ENCODE measurements around the gene IKZF5.

The IKZF5 gene

GRCh38 chr10:123014772-123015171 lies 6.2 kb upstream of the IKZF5 start:
- no peak for DNase-seq

DNA sequence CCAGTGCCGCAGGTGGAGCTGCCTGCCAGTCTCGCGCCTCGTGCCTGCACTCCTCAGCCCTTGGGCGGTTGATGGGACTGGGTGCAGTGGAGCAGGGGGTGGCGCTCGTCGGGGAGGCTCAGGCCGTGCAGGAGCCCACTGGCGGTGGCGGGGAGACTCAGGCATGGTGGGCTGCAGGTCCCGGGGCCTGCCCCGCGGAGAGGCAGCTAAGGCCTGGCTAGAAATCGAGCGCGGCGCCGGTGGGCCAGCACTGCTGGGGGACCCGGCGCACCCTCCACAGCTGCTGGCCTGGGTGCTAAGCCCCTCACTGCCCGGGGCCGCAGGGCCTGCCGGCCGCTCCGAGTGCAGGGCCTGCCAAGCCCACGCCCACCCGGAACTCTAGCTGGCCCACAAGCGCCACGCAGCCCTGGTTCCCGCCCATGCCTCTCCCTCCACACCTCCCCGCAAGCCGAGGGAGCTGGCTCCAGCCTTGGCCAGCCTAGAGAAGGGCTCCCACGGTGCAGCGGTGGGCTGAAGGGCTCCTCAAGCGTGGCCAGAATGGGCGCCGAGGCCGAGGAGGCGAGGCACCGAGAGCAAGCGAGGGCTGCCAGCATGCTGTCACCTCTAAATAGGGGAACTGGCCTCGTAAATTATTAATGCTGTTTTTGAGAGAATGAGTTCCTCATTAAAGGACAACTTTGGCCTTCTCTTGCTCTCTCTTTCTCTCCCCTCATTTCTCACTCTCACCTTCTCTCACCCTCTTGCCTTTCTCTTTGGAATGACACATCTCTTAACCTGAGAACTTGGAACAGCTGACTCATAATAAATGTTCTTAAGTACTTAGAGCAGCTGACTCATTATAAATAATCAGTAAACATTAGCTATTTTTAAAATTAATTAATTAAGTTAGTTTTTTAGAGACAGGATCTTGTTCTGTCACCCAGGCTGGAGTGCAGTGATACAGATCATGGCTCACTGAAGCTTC lies 5.1 kb upstream of the IKZF5 start:
- DNase-seq, result no peak

DNA sequence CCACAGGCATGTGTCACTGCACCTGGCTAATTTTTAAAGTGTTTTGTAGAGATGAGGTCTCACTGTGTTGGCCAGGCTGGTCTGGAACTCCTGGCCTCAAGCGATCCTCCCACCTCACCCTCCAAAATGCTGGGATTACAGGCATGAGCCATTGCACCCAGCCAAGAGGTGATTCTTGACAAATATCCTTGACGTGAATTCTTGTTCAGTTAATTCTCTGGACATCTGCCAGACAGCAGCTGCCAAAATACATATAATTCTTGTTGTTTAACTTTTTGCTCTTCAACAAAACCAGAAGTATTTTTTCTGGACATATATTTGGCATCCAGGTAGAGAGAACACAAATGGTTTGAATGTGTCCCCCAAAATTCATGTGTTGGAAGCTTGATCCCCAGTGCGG lies 3.4 kb upstream of the IKZF5 start:
- no peak for DNase-seq

DNA sequence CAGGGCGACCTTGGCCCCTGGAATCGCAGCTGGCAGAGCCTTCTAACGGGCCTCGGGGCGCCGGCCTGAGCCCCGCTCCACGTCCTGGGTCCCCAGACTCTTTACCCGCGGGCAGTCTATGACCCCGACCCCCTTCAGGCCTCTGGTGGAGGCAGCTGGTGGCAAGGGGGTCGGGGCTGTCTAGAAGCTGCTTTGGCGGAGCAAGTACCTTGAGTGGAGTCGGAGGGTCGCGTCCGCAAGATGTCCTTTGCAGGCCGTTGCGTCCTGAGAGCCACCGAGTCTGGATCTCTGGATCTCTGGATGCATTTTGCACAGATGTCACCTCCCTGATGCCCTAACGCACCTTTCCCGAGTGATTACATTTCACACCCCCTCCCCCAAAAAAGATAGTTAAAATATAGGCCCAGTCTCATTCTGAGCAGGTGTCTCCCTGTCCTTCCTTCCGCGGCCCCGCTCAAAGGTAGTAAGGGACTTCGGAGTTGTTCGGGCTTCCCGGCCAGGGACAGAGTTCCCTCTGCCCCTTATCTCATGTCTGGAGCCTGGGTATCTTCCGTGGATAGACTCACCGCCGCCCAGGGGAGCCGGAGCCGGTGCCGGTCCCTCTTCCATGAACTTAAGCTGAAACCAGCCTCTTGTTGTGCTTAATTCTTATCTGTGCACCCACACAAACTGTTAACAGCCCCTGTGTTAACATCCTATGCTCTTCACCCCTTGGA lies 668 bp upstream of the IKZF5 start:
- no peak for DNase-seq

DNA sequence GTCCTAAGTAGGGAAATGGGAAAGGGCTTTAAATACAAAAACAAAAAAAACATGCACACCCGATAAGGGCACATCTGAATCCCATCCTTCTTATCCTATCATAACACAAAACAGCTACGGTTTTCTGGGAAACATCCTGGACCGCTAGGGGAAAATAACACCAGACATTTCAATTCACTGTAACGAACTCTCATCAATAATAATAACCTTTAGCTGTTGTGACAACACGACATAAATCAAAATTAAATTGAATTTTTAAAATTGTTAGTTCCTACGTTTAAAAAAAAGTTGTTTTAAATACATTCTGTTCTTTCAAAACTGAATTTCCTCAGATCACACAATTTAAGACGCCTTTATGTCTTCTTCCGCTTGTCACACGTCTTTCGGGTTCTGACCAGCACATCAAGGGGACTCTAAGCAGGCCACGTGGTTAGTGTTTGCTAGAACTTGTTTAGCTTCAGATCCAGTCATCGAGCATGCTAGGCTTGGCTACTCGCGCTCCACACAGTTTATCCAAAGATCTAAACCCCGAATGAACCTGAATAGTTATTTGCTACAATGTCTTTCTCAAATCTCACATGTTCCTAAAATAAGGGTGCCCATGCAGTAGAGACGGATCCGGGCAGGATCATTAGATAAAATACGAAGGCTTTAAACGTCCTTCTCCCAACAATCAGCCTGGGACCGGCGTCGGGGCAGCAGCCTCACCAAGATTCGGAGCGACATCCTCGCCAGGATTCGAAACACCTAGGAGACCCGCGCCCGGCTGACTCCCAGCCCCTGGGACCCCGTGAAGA lies 839 bp downstream of the IKZF5 start:
- no peak for DNase-seq

DNA sequence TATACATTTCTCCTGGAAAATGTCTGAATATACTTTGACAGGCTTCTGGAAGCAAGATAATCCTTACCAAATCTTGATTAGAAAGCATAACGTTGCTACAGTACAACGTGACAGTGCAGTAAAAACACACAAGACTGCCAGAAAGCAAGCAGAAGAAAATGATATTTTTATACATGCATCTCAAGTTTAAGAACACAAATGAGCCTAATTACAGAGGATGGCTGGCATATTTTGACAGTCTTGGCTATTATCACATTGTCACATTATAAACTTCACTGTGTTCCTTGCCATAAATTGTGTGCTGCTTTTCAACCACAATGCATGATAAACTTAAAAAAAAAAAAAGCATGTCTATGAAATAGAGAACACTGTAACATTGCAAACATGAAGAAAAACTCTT lies 4.3 kb downstream of the IKZF5 start:
- DNase-seq, result no peak

GRCh38 chr10:123001370-123001769 lies 7.2 kb downstream of the IKZF5 start:
- no peak for DNase-seq

- no peak for DNase-seq
These were observed 8.4 kb downstream of the IKZF5 start for GRCh38 chr10:123000155-123000554.

DNA sequence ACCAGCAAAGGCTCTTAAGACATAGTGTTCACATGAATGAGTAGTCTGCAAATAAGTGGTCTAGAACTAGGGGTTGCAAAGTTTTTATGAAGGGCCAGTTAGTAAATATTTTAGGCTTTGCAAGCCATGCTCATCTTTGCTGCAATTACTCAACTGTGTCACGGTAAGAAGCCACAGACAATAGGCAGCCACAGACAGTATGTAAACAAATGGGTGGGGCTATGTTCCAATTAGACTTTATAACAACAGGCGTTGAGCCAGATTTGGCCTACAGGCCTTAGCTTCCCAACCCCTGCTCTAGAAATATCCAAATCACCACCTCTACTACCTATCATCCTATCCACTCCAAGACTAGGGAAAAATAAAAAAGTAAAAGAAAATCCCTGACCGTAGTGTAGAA lies 9.2 kb downstream of the IKZF5 start:
- DNase-seq, result no peak

GRCh38 chr10:122998934-122999333 lies 9.7 kb downstream of the IKZF5 start:
- no peak for DNase-seq

DNA sequence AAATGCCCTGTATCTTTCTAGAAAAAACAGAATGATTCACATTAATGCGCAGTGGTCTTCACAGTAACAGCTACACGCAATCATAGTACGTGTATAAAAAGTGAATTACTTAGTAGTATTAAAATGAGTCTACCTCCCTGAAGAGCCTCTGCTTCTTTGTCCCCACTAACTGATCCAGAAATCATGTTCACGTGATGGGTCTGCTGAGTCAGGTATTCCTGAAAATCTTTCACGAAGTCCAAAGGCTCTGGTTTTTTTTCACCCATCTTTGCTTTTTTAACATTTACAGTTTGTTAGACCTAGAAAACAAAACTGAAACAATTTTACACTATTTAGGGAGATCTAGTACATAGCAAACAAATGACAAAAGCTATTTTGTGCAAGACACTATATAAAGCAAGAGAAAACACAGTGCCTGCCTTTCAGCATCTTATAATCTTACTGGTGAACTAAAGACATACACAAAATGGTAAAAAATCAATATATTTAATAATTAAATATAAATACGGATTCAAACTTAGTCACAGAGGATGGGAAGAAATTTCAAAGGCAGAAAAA lies 10.2 kb downstream of the IKZF5 start:
- no peak for DNase-seq

DNA sequence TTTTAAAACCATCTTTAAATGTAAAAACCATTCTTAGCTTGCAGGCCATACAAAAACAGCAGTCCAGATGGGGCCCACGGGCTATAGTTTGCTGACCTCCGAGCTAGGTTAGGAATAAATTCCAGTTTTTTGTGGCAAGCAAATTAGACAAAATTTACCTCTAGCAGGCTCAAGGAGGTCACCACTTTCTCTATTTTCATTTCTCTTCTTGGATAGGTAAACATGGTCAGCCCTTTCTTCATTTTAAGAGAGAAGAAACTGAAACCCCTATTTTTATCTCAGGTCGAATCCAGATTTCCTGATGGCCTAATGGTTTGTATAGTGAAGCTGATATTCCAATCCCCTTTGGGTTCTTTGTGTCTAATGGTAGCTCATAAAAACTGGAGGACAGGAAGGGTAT lies 10.7 kb downstream of the IKZF5 start:
- DNase-seq, result no peak

GRCh38 chr10:122995936-122996335 lies 12.7 kb downstream of the IKZF5 start:
- no peak for DNase-seq

GRCh38 chr10:122993797-122994336 lies 14.7 kb downstream of the IKZF5 start:
- DNase-seq, result no peak

GRCh38 chr10:122992031-122992585 lies 16.5 kb downstream of the IKZF5 start:
- DNase-seq, result no peak

GRCh38 chr10:122990278-122990677 lies 18.3 kb downstream of the IKZF5 start:
- no peak for DNase-seq

- no peak for DNase-seq
These were observed 20.1 kb downstream of the IKZF5 start for GRCh38 chr10:122988501-122988900.

DNA sequence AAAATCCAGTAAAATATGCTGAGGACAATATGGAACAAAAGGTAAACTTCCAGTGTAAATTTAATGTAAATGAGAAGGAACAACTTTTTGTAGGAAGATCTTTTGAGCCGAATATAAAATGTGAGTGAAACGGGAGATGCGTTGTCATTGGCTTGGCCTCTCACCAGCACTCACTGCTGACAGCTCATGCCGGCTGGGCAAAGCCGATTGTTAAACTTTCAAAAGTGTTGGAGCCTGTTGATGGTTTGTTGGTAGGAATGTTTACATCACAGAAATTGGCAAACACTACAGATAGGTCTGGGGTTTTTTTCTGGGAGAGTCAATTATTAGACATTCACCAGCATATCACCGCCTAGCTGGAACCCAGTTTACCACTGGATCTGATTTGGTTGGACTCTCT lies 22.3 kb downstream of the IKZF5 start:
- DNase-seq, result no peak

DNA sequence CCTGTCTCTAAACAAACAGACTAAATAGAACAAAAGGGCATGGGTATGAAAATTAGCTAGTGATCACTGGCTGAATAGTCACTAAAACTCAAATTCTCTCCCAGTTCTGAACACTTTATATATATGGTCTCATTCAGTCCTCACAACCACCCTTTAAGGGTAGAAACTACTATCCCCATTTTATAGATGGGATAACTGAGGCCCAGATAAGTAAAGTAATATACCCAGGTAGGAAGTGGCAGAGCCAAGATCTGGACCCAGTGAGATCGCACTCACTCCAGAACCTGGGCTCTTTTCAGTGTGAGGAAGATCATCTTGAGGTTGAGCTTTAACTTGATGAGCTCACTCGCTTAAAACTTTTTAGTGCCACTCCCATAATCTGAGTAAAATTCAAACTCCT lies 23.9 kb downstream of the IKZF5 start:
- DNase-seq, result no peak

DNA sequence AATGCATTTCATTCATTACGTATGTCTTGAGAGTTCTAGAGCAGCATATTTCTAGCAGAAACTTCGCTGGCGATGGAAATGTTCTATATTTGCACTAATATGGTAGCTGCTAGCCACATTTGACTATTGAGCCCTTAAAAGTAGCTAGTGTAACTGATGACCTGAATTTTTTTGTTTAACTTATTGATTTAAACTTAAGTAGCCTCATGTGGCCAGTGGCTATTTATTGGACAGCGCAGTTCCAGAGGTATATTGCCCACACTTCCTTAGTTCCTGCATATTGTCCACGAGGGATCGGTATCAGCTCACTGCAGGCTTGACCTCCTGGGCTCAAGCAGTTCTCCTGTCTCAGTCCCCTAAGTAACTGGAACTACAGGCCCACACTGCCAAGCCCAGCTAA lies 24.7 kb downstream of the IKZF5 start:
- DNase-seq, result no peak

GRCh38 chr10:122981066-122981464 lies 27.5 kb downstream of the IKZF5 start:
- DNase-seq, result no peak

All from NCI-H187 treated with DMSO at 0.1 percent for 48 hours (cell line).